ENCODE results near the gene RAB11B.
A peak's percentile ranks its signal among the peaks of the same experiment; 100 is the strongest.

The RAB11B gene

GRCh38 chr19:8358948-8359347 lies 31.2 kb upstream of the RAB11B start:
- no peak overlapping the region for H3K27ac ChIP-seq (ENCODE audit: low read length)
- peaks cover 22% of the 10 kb centered on the region for H3K27me3 ChIP-seq (ENCODE audit: insufficient read depth, low read length)
- H3K4me1 ChIP-seq (ENCODE audit: insufficient read depth, low read length): no peaks in the 10 kb centered on the region
- no peak overlapping the region for H3K4me3 ChIP-seq (ENCODE audit: low read length)
- no peak overlapping the region for H3K9ac ChIP-seq (ENCODE audit: low read depth, low read length)
- H3K9me3 ChIP-seq (ENCODE audit: insufficient read depth, low read depth, low read length): no peaks in the 10 kb centered on the region
- H3K36me3 ChIP-seq (ENCODE audit: insufficient read depth, low read depth, low read length): no peaks in the 10 kb centered on the region

GRCh38 chr19:8360196-8360595 lies 30.0 kb upstream of the RAB11B start:
- no peak overlapping the region for H3K27ac ChIP-seq (ENCODE audit: low read length)
- H3K4me3 ChIP-seq (ENCODE audit: low read length): no peak overlapping the region
- H3K36me3 ChIP-seq (ENCODE audit: insufficient read depth, low read depth, low read length): no peaks in the 10 kb centered on the region
- no peaks in the 10 kb centered on the region for H3K9me3 ChIP-seq (ENCODE audit: insufficient read depth, low read depth, low read length)
- no peak overlapping the region for H3K9ac ChIP-seq (ENCODE audit: low read depth, low read length)
- H3K27me3 ChIP-seq (ENCODE audit: insufficient read depth, low read length): peaks cover 34% of the 10 kb centered on the region
- H3K4me1 ChIP-seq (ENCODE audit: insufficient read depth, low read length): no peaks in the 10 kb centered on the region

GRCh38 chr19:8361921-8362793 lies 28.0 kb upstream of the RAB11B start:
- Histone ChIP-seq H3K9me3 (ENCODE audit: insufficient read depth, low read depth, low read length) (no peaks in the 10 kb centered on the region), H3K9ac (ENCODE audit: low read depth, low read length) (no peak overlapping the region), H3K27me3 (ENCODE audit: insufficient read depth, low read length) (peaks cover 53% of the 10 kb centered on the region), H3K4me1 (ENCODE audit: insufficient read depth, low read length) (peaks cover 4% of the 10 kb centered on the region; the same call in 1 of the 2 replicates), H3K36me3 (ENCODE audit: insufficient read depth, low read depth, low read length) (no peaks in the 10 kb centered on the region), H3K4me3 (ENCODE audit: low read length) (no peak overlapping the region), H3K27ac (ENCODE audit: low read length) (no peak overlapping the region)

- H3K9me3 ChIP-seq (ENCODE audit: insufficient read depth, low read depth, low read length): no peaks in the 10 kb centered on the region
- no peak within 1 kb of the TSS for H3K27ac ChIP-seq (ENCODE audit: low read length)
- H3K36me3 ChIP-seq (ENCODE audit: insufficient read depth, low read depth, low read length): no peaks in the 10 kb centered on the region
- H3K9ac ChIP-seq (ENCODE audit: low read depth, low read length): peak within 1 kb of the TSS; percentile 48; the same call in 1 of the 2 replicates
- peaks cover 6% of the 10 kb centered on the region; the same call in 1 of the 2 replicates for H3K4me1 ChIP-seq (ENCODE audit: insufficient read depth, low read length)
- peaks cover 54% of the 10 kb centered on the region for H3K27me3 ChIP-seq (ENCODE audit: insufficient read depth, low read length)
- H3K4me3 ChIP-seq (ENCODE audit: low read length): peak within 1 kb of the TSS; percentile 73
These were observed 26.1 kb upstream of the RAB11B start, which contains the start of gene ANGPTL4 for GRCh38 chr19:8363803-8364771. Gene ANGPTL4, plus strand, starts transcription at chr19:8364155. Its CDS starts 167 bp downstream, at chr19:8364322.

- H3K36me3 ChIP-seq (ENCODE audit: insufficient read depth, low read depth, low read length): no peaks in the 10 kb centered on the region
- no peak overlapping the region for H3K4me3 ChIP-seq (ENCODE audit: low read length)
- no peak overlapping the region for H3K9ac ChIP-seq (ENCODE audit: low read depth, low read length)
- peaks cover 6% of the 10 kb centered on the region; the same call in 1 of the 2 replicates for H3K4me1 ChIP-seq (ENCODE audit: insufficient read depth, low read length)
- H3K27me3 ChIP-seq (ENCODE audit: insufficient read depth, low read length): peaks cover 54% of the 10 kb centered on the region
- no peaks in the 10 kb centered on the region for H3K9me3 ChIP-seq (ENCODE audit: insufficient read depth, low read depth, low read length)
- no peak overlapping the region for H3K27ac ChIP-seq (ENCODE audit: low read length)
These were observed 24.0 kb upstream of the RAB11B start for GRCh38 chr19:8366121-8366581.

- Histone ChIP-seq H3K27ac (ENCODE audit: low read length) (peak overlapping the region; percentile 54), H3K9me3 (ENCODE audit: insufficient read depth, low read depth, low read length) (no peaks in the 10 kb centered on the region), H3K9ac (ENCODE audit: low read depth, low read length) (no peak overlapping the region), H3K27me3 (ENCODE audit: insufficient read depth, low read length) (peaks cover 51% of the 10 kb centered on the region), H3K4me3 (ENCODE audit: low read length) (peak overlapping the region; percentile 56), H3K36me3 (ENCODE audit: insufficient read depth, low read depth, low read length) (no peaks in the 10 kb centered on the region), H3K4me1 (ENCODE audit: insufficient read depth, low read length) (peaks cover 6% of the 10 kb centered on the region; the same call in 1 of the 2 replicates)
These were observed 23.2 kb upstream of the RAB11B start for GRCh38 chr19:8366961-8367326.

GRCh38 chr19:8367327-8368001 lies 22.7 kb upstream of the RAB11B start:
- Histone ChIP-seq H3K4me1 (ENCODE audit: insufficient read depth, low read length) (peaks cover 6% of the 10 kb centered on the region; the same call in 1 of the 2 replicates), H3K4me3 (ENCODE audit: low read length) (peak overlapping the region; percentile 56), H3K27ac (ENCODE audit: low read length) (peak overlapping the region; percentile 54)

GRCh38 chr19:8370176-8371010 lies 19.8 kb upstream of the RAB11B start:
- H3K36me3 ChIP-seq (ENCODE audit: insufficient read depth, low read depth, low read length): no peaks in the 10 kb centered on the region
- peaks cover 18% of the 10 kb centered on the region; the same call in 1 of the 2 replicates for H3K27me3 ChIP-seq (ENCODE audit: insufficient read depth, low read length)
- H3K9ac ChIP-seq (ENCODE audit: low read depth, low read length): no peak overlapping the region
- no peak overlapping the region for H3K4me3 ChIP-seq (ENCODE audit: low read length)
- no peaks in the 10 kb centered on the region for H3K9me3 ChIP-seq (ENCODE audit: insufficient read depth, low read depth, low read length)
- H3K4me1 ChIP-seq (ENCODE audit: insufficient read depth, low read length): peaks cover 6% of the 10 kb centered on the region; the same call in 1 of the 2 replicates
- H3K27ac ChIP-seq (ENCODE audit: low read length): no peak overlapping the region

More at GRCh38 chr19:8367327-8368001, 22.7 kb upstream of the RAB11B start:
- Histone ChIP-seq H3K27me3 (ENCODE audit: insufficient read depth, low read length) (peaks cover 46% of the 10 kb centered on the region), H3K9me3 (ENCODE audit: insufficient read depth, low read depth, low read length) (no peaks in the 10 kb centered on the region), H3K9ac (ENCODE audit: low read depth, low read length) (no peak overlapping the region), H3K36me3 (ENCODE audit: insufficient read depth, low read depth, low read length) (no peaks in the 10 kb centered on the region)

- Histone ChIP-seq H3K9ac (ENCODE audit: low read depth, low read length) (no peak overlapping the region), H3K27ac (ENCODE audit: low read length) (no peak overlapping the region), H3K4me1 (ENCODE audit: insufficient read depth, low read length) (peaks cover 6% of the 10 kb centered on the region; the same call in 1 of the 2 replicates), H3K27me3 (ENCODE audit: insufficient read depth, low read length) (peaks cover 10% of the 10 kb centered on the region; the same call in 1 of the 2 replicates), H3K4me3 (ENCODE audit: low read length) (no peak overlapping the region), H3K9me3 (ENCODE audit: insufficient read depth, low read depth, low read length) (no peaks in the 10 kb centered on the region), H3K36me3 (ENCODE audit: insufficient read depth, low read depth, low read length) (no peaks in the 10 kb centered on the region)
These were observed 19.0 kb upstream of the RAB11B start for GRCh38 chr19:8371011-8371804.
